ENCODE data around the gene TTC33. TPM values are rescaled to one million over a fixed set of nuclear protein-coding genes. Genes with fewer than 3 reads are reported as not detected.

The TTC33 gene
- total and polyA plus RNA-seq, 4 donors = 5.3 to 30.5 (median 7.8) TPM

GRCh38 chr5:40700116-40700782, 55.5 kb downstream of the TTC33 start:
- Histone ChIP-seq H3K4me3 (no peak overlapping the region), H3K27me3 (ENCODE audit: control insufficient read depth in 3 of 3, insufficient read depth in 3 of 3, low read length in 2 of 3) (no peaks in the 10 kb centered on the region), H3K4me1 (ENCODE audit: control insufficient read depth in 5 of 5, insufficient read depth in 5 of 5, low read length in 5 of 5) (no peaks in the 10 kb centered on the region), H3K9me3 (ENCODE audit: control insufficient read depth in 4 of 4, insufficient read depth in 3 of 4, low read length in 3 of 4) (peaks cover 0 to 7% (median under 1%) of the 10 kb centered on the region in 4 donors), H3K36me3 (ENCODE audit: control insufficient read depth in 4 of 4, insufficient read depth in 4 of 4, low read length in 4 of 4) (peaks cover 0 to 4% (median 0%) of the 10 kb centered on the region in 4 donors), H3K27ac (ENCODE audit: low read depth in 1 of 2, low read length in 1 of 2) (no peak overlapping the region), H3K9ac (ENCODE audit: insufficient read depth in 1 of 2, low read length in 2 of 2) (no peak overlapping the region)
- DNase-seq (no peak), ATAC-seq (ENCODE audit: insufficient read depth, low FRiP score) (no peak)
- TF ChIP-seq, protein P1, sequence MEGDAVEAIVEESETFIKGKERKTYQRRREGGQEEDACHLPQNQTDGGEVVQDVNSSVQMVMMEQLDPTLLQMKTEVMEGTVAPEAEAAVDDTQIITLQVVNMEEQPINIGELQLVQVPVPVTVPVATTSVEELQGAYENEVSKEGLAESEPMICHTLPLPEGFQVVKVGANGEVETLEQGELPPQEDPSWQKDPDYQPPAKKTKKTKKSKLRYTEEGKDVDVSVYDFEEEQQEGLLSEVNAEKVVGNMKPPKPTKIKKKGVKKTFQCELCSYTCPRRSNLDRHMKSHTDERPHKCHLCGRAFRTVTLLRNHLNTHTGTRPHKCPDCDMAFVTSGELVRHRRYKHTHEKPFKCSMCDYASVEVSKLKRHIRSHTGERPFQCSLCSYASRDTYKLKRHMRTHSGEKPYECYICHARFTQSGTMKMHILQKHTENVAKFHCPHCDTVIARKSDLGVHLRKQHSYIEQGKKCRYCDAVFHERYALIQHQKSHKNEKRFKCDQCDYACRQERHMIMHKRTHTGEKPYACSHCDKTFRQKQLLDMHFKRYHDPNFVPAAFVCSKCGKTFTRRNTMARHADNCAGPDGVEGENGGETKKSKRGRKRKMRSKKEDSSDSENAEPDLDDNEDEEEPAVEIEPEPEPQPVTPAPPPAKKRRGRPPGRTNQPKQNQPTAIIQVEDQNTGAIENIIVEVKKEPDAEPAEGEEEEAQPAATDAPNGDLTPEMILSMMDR (IDR thresholded peaks at IDR 0.05; ENCODE audit: control extremely low read depth, extremely low read depth) = no peak
- 98 to 99% methylated on average over 5 of the region's 5 CpGs for WGBS, 2 donors

DNA sequence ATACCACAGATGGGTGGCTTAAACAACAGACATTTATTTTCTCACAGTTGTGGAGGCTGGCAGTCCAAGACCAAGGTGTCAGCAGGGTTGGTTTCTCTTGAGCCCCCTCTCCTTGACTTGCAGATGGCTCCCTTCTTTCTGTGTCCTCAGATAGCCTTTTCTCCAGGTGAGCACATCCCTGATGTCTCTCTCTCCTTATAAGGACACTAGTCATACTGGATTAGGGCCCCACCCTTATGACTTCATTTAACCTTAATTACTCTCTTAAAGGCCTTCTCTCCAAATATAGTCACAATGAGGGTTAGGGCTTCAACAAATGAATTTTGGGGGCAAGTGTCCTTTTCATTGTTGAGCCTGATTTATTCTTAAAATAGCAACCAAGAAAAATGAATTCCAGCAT, 61.3 kb downstream of the TTC33 start:
- H3K27me3 ChIP-seq (ENCODE audit: control insufficient read depth in 3 of 3, insufficient read depth in 3 of 3, low read length in 2 of 3) = no peaks in the 10 kb centered on the region
- H3K9me3 ChIP-seq (ENCODE audit: control insufficient read depth in 4 of 4, insufficient read depth in 3 of 4, low read length in 3 of 4) = no peaks in the 10 kb centered on the region
- DNase-seq (no peak), ATAC-seq (ENCODE audit: insufficient read depth, low FRiP score) (no peak)
- H3K4me1 ChIP-seq (ENCODE audit: control insufficient read depth in 5 of 5, insufficient read depth in 5 of 5, low read length in 5 of 5) = peaks cover 0 to 3% (median 0%) of the 10 kb centered on the region in 5 donors
- H3K9ac ChIP-seq (ENCODE audit: insufficient read depth in 1 of 2, low read length in 2 of 2) = no peak overlapping the region
- H3K27ac ChIP-seq (ENCODE audit: low read depth in 1 of 2, low read length in 1 of 2) = no peak overlapping the region
- H3K4me3 ChIP-seq = no peak overlapping the region
- peaks cover 0 to 6% (median 1%) of the 10 kb centered on the region in 4 donors for H3K36me3 ChIP-seq (ENCODE audit: control insufficient read depth in 4 of 4, insufficient read depth in 4 of 4, low read length in 4 of 4)
- TF ChIP-seq, protein P1 (IDR thresholded peaks at IDR 0.05; ENCODE audit: control extremely low read depth, extremely low read depth) = no peak

- Histone ChIP-seq H3K9me3 (ENCODE audit: control insufficient read depth in 4 of 4, insufficient read depth in 3 of 4, low read length in 3 of 4) (no peaks in the 10 kb centered on the region), H3K4me1 (ENCODE audit: control insufficient read depth in 5 of 5, insufficient read depth in 5 of 5, low read length in 5 of 5) (peaks cover 0 to 18% (median 2%) of the 10 kb centered on the region in 5 donors), H3K36me3 (ENCODE audit: control insufficient read depth in 4 of 4, insufficient read depth in 4 of 4, low read length in 4 of 4) (peaks cover 0 to 6% (median 1%) of the 10 kb centered on the region in 4 donors), H3K27ac (ENCODE audit: low read depth in 1 of 2, low read length in 1 of 2) (no peak overlapping the region), H3K27me3 (ENCODE audit: control insufficient read depth in 3 of 3, insufficient read depth in 3 of 3, low read length in 2 of 3) (no peaks in the 10 kb centered on the region), H3K4me3 (no peak overlapping the region), H3K9ac (ENCODE audit: insufficient read depth in 1 of 2, low read length in 2 of 2) (no peak overlapping the region)
- DNase-seq (no peak), ATAC-seq (ENCODE audit: insufficient read depth, low FRiP score) (no peak)
- WGBS, 2 donors = 98% methylated on average over 9 of the region's 9 CpGs
- TF ChIP-seq, protein P1 (IDR thresholded peaks at IDR 0.05; ENCODE audit: control extremely low read depth, extremely low read depth) = no peak
Observed at GRCh38 chr5:40691894-40692293, 63.9 kb downstream of the TTC33 start.

DNA sequence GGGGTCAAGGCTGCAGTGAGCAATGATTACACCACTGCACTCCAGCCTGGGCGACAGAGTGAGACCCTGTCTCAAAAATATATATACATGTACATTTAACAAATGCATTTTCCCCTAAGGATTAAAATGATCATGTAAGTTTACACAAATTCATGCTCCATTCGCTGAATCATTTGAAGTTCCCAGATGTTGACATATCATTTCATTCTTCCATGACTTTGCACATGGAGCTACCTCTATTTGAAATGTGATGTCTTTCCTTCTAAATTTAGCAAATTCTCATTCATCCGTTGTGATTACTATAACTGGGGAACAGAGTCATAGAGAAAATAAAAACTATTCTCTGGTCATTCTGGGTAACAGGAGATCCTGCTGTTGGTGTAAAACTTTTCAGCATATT, 65.5 kb downstream of the TTC33 start:
- no peak for ATAC-seq (ENCODE audit: insufficient read depth, low FRiP score)

More for the DNA sequence above, 65.5 kb downstream of the TTC33 start:
- TF ChIP-seq, protein P1 (IDR thresholded peaks at IDR 0.05; ENCODE audit: control extremely low read depth, extremely low read depth) = no peak
- no peak for DNase-seq
- Histone ChIP-seq H3K4me3 (no peak overlapping the region), H3K27me3 (ENCODE audit: control insufficient read depth in 3 of 3, insufficient read depth in 3 of 3, low read length in 2 of 3) (no peaks in the 10 kb centered on the region), H3K9ac (ENCODE audit: insufficient read depth in 1 of 2, low read length in 2 of 2) (no peak overlapping the region), H3K36me3 (ENCODE audit: control insufficient read depth in 4 of 4, insufficient read depth in 4 of 4, low read length in 4 of 4) (peaks cover 0 to 6% (median 1%) of the 10 kb centered on the region in 4 donors), H3K9me3 (ENCODE audit: control insufficient read depth in 4 of 4, insufficient read depth in 3 of 4, low read length in 3 of 4) (no peaks in the 10 kb centered on the region), H3K4me1 (ENCODE audit: control insufficient read depth in 5 of 5, insufficient read depth in 5 of 5, low read length in 5 of 5) (peaks cover 0 to 33% (median 2%) of the 10 kb centered on the region in 5 donors), H3K27ac (ENCODE audit: low read depth in 1 of 2, low read length in 1 of 2) (no peak overlapping the region)
- 61 to 63% methylated on average over 3 of the region's 3 CpGs for WGBS, 2 donors
